Right lung (tissue), 5 donors: ENCODE results near the gene BNC2. TPM values are rescaled to one million over a fixed set of nuclear protein-coding genes. Genes with fewer than 3 reads are reported as not detected.
A peak's percentile ranks its signal among the peaks of the same experiment; 100 is the strongest.

Experiments used
- DNase-seq, 2 donors: peaks; one replicate each; pipeline ENCODE4 v3.0.0-alpha.2; 2013
- polyA plus RNA-seq, 5 donors: library from polyadenylated mRNA; unstranded; fragments of 120-200 nt; gene quantifications; one replicate each; pipeline versions ENCODE4 v1.2.1 to v1.2.3, GENCODE V29; 2013; ENCODE audit warnings: inconsistent platforms in 1 of 5, low replicate concordance in 1 of 5; ENCODE audit not compliant: insufficient read length in 5 of 5, insufficient read depth in 1 of 5

BNC2 gene
- polyA plus RNA-seq, 5 donors: 7.4 to 14.2 (median 12.2) TPM

DNA sequence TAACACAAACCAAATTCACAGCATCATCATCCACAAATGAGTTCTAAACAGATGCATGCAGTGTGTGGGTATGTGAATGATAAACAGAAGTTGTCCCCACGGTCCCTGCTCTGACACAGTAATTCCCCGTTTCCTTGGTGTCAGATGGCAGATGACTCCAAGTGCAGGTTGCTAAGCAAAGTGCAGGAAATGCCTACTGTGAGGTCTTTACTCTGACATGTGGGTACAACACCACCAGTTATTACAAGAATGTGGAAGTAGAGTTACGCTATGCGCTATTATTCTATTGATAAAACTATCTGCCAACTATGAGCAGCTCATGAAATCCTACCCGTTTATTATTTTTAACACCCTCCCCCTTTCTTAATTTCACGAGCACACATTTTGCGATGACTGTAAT, 448.9 kb downstream of the BNC2 start:
- DNase-seq: no peak

DNA sequence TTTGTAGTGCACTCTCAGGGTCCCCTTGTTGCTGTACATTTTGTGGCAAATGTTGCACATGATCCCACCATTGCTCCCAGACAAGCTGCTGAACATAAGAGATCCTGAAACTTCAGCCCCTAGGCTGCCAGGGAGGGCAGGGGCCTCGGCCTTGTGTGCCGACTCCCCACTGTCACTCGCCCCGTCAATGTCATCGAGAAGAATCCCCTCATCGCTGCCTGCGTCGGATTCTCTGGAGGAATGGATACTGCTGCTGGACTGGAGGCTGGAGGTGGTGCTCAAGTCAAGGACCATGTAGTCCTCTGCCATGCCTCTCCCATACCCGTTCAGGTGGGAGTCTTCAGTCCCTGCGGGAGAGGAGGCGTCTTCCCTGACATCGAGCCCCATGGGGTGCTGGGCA, 451.3 kb downstream of the BNC2 start:
- DNase-seq: no peak

DNA sequence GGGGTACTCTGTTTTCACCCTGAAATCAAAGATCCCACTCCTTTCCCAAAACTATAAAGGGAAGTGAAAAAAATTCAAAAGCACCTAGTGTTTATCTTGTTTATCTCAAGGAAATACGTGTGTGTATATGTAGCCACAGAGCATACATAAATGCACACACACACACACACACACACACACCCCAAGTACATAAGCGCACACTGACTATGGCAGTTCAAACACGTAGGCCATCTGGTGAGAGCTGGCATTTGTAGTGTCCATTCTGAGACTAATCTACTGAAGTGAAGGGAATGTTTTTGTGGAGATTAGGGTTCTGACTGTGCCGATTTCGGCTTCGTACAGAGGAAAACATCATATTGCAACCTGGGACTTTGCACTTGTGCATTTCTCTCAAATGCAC, 451.7 kb downstream of the BNC2 start:
- DNase-seq: no peak

DNA sequence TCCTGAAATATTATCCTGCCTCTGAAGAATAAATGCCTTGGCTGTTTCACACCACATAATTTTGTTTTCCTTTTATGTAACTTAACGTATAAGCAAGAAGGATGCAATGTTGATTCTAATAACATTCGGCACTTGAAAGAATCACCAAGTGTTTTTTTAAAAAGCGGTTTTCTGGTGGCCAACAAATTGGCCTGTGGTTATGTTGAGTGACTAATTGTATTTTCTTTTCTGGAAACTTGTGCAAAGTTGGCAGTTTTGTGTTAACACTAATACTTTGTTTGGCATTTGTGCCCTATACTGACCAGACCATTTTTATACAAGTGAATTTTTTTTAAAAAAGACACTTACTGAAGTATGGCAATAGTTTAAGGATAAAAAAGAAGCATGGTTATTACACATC, 452.7 kb downstream of the BNC2 start:
- no peak for DNase-seq

DNA sequence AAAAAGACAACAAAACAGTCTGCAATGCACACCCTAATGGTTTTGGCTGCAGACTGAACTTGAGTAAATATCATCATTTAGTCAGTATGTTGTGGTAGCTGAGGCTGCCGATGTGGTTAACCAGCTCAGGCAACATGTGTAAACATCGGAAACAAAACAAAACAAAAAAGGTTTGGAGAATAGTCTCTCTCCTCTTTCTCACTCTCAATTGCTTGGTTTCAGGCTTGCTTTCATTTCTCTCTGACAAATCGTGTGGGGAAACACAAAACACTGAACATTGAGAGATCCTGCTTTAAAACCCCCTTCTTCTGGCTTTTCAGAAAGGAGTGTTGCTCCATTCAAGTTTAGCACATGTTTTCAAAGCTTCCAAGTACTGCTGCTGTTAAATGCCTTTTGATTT, 453.3 kb downstream of the BNC2 start:
- DNase-seq: peak in 1 of 2 donors; percentile 61

DNA sequence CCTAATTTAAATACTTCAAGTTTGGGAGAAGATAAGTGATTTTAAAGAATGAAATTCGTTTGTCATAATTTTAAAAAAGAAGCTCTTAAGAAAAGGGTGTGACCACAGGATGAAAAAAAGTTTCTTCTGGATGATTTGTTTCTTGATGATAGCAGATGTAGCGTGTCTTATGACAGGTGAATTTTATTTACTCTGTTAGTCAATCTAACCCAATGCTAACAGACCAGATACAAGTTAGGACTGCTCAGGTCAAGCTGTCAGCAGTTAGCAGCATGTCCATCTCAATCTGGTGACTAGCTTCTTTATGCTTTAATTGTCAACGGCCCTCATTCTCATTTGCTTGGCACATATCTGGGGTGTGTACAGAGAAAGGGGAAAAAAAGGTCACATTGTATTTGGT, 456.0 kb downstream of the BNC2 start:
- DNase-seq: no peak

DNA sequence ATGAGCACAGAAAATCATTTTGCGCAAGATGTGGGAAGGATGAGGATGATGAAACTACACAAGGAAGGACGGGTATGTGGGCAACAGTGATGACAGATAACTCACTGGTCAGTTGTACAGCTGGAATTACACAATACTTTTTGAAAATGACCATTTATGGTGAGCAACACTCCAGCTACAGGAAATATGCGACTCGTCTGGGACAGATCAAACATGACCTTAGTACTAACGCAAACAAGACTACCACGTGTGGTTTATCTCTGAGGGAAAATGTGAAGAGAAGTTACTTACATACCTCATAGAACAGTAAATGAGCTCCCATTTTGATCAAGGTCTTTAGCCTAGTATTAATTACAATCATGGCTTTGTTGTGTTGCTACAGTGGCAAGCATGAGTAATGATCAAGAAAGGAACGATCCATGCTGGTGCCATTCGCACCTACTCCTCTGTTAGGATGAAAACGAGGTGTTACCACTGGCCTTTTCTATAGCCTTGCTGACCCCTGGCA, 456.9 kb downstream of the BNC2 start:
- peak; percentile 76 to 77 for DNase-seq

DNA sequence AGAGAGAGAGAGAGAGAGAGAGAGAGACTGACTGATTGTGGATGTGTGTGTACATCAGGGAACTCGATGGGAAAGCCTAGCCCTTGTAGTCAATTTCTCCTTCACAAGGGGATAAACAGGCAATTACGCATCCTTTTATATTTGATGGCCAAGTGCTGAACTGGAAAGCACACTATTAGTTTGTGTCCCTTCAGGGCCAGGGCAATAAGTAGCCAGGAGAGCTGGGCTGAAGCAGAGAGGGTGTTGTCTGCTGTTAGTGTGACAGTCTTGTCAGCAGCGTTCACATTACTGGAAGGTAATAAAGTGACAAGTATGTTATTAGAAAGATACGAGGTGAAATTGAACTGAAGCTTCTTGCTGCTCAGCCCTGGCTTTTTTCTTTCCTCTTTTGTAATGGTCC, 457.7 kb downstream of the BNC2 start:
- DNase-seq: peak in 1 of 2 donors; percentile 30

DNA sequence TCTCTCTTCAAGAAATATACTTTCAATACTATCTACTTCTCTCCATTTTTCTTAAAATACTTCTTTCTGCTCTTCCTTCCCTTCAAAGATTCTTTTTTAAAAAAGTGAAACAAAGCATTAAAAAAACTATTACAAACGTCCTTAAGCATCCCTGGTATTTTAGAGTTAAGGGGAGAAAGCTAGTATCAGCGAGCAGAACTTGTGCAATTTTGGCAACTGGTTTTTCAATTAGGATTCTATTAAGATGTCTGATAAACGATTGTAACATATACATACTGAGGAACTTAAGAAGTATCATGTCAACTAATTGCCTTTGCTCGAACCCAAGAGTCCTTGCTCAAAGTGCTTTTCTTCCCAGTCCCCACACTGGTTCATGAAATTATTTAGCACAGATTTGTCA, 459.2 kb downstream of the BNC2 start:
- no peak for DNase-seq

DNA sequence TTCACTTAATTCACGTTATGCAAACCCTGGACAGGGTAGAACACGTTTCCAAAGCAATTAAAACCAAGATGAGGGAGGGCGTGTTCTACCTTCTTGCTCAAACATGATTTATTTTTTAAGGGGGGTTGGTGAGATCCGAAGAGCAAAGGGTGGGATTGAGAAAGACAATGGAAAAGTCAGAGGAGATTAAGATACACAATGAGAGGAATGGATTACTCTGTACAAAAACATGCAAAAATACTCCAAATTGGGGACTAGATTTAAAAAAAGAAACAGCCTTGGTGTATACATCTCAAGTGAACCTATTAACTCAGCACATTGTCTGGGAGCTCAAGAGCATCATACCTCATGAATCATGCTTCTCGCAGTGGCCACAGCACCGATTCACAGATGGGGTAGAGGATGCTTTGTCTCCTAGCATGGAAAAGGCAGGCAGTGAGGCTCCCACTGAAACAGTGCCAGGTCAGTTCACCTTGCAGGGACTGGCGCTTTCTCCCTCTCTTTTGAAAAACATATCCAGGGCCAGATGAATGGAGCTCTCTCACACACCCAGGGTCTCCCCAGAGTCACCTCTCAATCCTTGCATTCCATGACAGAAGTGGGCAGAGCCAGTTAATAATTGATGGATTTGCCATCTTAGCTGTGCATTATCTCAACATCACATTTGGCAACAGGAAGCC, 459.7 kb downstream of the BNC2 start:
- DNase-seq: no peak

DNA sequence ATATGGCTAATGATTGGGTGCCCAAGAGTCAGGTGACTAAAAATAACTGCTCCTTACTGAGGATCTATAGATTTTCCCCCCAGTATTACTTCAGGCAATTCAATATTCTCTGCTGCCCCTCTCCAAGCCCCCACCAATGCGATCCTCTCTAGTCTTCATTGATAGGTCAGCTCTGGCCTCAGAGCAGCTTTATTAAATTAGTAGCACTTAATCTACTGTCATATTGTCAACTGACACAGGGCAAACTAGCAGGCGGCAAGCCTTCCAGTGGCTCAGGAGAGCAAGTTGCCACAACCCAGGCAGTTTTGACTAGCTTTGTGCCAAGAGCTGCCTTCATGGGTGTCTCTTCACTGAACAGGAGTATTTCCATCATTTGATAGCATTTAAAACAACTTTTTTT, 462.9 kb downstream of the BNC2 start:
- no peak for DNase-seq

DNA sequence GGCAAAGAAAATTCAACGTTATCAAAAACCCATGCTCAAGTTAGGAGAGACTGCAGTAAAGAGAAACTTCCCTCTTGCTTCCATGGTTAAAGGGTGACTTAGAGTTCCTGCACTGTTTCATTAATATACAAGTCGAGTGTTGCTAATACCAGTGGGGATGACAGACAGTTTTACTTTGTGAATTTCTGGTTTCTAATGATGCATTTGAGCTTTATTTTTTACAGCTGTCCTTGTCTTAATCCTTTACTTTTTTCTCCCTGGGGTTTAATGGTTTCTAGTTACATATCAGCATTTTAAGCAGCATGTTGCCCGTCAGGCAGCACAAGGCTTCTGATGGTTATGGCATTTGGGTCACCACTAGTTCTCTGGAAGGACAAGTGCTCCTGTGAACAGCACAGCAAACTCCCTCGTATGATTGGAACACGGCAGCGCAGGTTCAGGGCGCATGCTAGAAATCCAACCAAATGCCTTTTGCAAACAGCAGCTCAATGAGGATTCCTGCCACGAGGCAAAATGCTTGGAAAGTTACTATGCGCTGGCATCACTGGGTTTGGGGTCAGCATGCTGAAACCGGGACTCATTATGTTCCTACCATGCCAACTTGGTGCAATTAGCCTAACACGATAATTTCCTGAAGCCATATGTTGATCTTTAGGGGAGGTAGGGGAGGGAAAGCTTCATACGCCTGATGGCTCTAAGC, 463.8 kb downstream of the BNC2 start:
- DNase-seq: no peak

DNA sequence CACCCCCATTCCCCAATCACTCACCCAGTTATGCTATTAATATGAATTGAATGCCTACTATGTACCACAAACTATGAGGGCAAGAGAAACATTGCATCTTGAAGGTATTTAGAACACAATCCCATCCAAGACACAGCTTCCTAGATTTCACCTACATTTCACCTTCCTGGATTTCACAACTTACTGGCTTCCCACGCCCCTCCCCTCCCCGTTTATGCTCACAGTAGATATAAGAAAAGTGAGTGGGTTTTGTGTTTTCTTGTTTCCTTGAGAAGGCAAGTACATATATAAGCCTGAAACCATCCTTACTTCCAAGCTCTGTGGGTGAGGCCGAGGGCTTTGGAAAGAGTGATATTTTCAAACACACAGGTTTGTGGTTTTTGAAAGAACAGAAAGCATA, 465.0 kb downstream of the BNC2 start:
- no peak for DNase-seq

DNA sequence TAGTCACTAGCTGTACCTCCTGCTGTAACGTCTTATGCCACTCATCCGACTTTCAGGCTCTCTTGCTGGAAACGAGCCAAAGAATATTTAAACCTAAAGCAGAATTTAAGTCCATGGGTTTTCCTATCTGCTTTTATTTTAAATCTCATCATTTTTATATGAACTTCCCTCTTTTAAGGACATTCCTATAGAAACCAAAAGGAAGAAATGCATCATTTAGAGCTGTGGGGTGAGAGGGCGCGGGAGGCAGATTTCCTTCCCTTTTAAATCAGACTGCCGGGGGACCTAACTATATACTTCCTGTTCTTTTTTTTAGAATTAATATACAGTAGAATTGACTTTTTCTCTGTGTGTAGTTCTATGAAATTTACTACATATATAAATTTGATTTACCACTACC, 468.8 kb downstream of the BNC2 start:
- DNase-seq: no peak

DNA sequence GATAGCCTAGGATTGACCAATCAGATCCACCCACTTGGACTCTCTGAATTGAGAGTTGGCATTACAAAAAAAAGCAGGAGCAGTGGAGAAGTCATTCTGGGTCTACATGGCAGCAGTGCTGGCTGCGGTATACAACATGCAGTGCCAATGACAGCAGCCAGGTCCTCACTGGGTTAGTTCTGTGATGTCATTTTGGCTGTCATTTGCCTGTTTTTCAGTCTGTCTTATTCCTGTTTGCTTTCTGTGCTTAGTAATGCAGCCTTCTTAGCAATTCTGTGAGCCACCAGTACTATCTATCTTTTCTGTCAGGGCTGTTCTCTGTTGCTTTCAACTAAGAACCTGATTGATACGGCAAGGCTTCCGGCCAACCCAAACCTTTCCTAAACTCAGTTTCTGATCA, 471.8 kb downstream of the BNC2 start:
- no peak for DNase-seq

DNA sequence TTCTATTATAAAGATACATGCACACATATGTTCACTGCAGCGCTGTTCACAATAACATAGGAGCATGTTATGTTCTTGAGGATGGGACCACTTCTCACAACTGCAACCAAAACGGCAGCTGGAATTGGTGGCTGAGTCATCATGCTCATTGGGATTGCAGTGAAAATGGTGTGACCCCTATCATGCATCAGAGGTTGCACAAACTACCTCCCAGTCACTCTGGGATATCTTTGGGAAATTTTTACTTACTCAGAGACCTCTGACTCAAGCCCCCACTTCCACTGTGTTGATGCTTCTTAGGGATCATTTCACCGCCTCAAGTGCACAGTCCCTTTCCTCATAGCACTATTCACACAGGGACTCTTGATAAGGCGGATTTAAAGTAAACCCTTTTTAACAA, 474.1 kb downstream of the BNC2 start:
- no peak for DNase-seq

DNA sequence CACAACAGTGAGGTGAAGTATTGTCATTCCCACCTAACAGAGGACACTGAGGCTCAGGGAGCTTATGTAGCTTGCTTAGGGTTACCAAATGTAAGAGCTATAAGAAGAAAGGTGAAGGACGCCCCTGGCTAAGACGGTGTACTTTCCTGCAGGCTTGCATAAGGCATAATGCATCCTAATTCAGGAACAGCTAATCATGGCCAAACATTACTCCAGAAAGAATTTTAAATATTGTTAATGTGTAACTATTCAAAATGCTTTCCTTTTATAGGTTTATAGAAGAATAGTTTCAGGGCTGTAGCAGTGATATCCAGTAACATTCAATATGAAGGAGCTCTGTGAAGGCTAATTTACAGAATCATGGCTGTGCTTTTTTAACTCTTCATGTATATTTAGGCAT, 479.1 kb downstream of the BNC2 start:
- DNase-seq: no peak

DNA sequence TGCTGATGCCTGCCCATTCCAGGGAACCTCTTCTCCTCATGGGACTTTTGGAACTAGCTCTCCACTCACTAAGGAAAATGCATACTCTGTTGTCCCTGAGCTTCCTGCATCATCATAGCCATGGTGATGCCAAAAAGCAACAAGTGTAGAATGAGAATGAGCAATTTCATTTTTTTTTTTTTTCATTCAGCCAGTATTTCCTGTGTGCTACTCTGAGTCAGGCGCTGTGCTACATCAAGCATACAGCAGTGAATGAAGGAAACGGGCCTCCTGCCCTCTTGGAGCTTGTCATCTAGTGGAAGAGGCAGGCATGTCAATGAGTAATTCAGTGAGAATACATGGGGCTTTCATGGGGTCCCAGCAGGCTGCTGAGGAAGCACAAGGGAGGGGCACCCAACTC, 483.1 kb downstream of the BNC2 start:
- DNase-seq: no peak

DNA sequence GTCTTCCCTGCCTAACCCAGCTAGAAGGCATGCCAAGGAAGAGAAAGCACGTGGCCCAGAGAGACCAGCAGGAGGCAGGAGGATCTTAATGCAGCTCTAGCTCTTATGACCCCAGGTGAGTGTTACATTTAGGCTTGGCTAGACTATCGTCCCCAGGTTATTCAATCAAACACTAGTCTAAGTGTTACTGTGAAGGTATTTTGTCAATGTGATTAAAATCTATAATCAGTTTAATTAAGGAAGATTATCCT, 483.7 kb downstream of the BNC2 start:
- DNase-seq: no peak

DNA sequence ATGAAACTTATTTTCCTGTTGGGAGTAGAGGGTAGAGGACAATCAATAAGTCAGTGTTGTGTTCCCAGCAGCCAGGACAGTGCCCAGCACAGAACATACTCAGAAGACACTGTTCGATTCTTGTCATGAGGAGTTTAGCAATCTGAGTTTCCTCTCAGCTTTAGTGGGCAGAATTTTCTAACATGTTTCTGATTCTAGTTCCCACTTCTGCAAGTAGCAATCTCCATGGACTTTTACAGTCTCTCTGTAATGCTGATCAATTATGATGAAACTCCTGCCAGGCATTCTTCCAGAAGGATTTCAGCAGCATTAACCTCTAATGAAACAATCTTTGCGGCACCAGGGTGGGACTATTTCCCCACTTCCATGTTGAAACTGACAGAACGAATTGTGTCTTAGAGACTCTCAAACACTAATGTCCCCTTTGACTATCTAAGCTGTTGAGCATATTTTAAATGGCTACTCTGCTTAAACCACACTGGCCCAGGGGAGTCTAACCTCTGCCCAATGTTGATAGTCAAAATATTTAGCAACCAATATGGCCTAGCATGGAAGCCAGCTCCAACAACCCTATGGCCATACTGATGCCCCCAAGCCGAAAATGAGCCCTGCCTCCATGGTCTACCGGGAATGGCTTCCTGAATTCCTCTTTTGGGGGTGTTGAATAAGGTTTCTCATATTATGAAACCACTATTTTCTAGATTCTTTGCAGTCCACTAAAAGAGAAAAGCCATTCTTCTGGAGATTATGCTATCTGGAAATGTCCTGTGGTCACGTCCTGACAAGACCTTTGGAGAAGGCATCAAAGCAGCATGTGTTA, 484.3 kb downstream of the BNC2 start:
- no peak for DNase-seq

DNA sequence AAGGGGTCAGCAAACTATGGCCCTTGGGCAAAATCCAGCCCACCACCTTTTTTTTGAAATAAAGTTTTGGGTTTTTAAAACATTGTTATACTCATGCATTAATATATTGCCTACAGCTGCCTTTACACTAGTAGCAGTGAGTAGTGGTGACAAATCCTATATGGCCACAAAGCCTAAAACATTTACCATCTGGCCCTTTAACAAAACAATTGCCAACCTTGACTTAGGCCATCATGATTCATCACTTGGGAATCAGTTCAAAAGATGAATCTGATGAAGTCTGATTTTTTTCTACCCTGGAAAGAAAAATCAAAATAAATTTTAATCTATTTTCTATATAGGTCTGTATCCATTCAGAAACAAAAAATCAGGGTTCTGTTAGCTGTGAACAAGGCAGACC, 484.9 kb downstream of the BNC2 start:
- DNase-seq: no peak

DNA sequence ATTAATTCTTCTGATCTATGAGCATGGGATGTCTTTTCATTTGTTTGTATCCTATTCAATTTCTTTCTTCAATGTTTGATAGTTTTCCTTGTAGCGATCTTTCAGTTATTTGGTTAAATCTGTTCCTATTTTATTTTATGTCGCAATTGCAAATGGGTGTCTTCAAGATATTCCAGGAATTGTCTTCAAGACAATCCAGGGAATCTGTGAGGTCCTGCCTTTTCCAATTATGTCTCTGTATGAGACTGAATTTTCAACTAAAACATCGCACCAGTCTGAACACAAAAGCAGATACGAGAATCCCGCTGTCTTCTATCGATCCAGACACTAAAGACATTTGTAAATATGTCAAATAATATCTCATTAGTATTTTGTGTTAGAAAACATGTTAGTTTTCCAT, 485.5 kb downstream of the BNC2 start:
- no peak for DNase-seq

DNA sequence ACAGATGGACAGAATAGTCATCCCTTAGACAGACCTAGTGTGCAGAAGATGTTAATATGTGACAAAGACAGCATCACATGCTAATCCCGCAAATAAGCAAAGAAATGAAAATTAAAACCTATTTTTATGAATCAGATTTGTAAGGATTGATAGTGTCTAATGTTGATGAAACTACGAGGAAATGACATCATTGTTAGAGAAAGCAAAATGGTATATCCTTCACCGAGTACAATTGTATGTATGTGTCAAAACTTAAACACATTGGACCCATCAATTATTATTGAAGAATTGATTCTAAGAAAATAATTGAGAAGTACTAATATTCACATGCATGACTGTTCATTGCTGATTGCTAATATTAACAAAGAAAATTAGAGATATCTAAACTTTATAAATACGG, 493.2 kb downstream of the BNC2 start:
- DNase-seq: no peak
